GM10266 (cell line): ENCODE measurements around the gene TIMMDC1.

Experiments used
- DNase-seq: peaks from one replicate; pipeline ENCODE4 v3.0.0; 2012; ENCODE audit errors: extremely low spot score
- CTCF ChIP-seq: IDR thresholded peaks from 2 replicates; pipeline ENCODE4 v1.5.1; 2012; ENCODE audit warnings: mild to moderate bottlenecking, low read depth; ENCODE audit not compliant: control insufficient read depth, insufficient read depth; ENCODE audit errors: missing control alignments

The TIMMDC1 gene

GRCh38 chr3:119492810-119493209, 5.5 kb upstream of the TIMMDC1 start:
- no peak for TF ChIP-seq CTCF
- no peak for DNase-seq

GRCh38 chr3:119494597-119494996, 3.8 kb upstream of the TIMMDC1 start:
- TF ChIP-seq CTCF: no peak
- no peak for DNase-seq

GRCh38 chr3:119497820-119498185, 544 bp upstream of the TIMMDC1 start:
- TF ChIP-seq CTCF: no peak
- no peak for DNase-seq

- DNase-seq: no peak
Measured at GRCh38 chr3:119500265-119500664, 1.9 kb downstream of the TIMMDC1 start.

GRCh38 chr3:119500901-119501300, 2.6 kb downstream of the TIMMDC1 start:
- TF ChIP-seq CTCF: no peak
- DNase-seq: no peak

More at GRCh38 chr3:119500265-119500664, 1.9 kb downstream of the TIMMDC1 start:
- no peak for TF ChIP-seq CTCF

GRCh38 chr3:119506631-119507030, 8.3 kb downstream of the TIMMDC1 start:
- no peak for DNase-seq
- TF ChIP-seq CTCF: no peak

- no peak for DNase-seq
- no peak for TF ChIP-seq CTCF
Measured at GRCh38 chr3:119507404-119507803, 9.1 kb downstream of the TIMMDC1 start.
